GM18867 (cell line): Measurements from ENCODE around the gene FAAP24.
"Not testable (repeated sequence)": the region's sequence is repeated elsewhere in the genome, so short reads cannot be mapped to it uniquely, and the experiment has no call there.

Experiments used
- ATAC-seq: cut with Tn5 transposase; IDR thresholded peaks from one replicate; pipeline ENCODE4 v1.9.1; 2021; ENCODE audit warnings: mild to moderate bottlenecking, moderate library complexity; ENCODE audit not compliant: unreplicated experiment

The FAAP24 gene

GRCh38 chr19:32997716-32998355 is 25.8 kb downstream of the FAAP24 start:
- ATAC-seq: no peak

GRCh38 chr19:32998722-32999121 is 26.7 kb downstream of the FAAP24 start:
- no peak for ATAC-seq

- ATAC-seq: no peak
These were observed 28.5 kb downstream of the FAAP24 start for GRCh38 chr19:33000510-33000909.

DNA sequence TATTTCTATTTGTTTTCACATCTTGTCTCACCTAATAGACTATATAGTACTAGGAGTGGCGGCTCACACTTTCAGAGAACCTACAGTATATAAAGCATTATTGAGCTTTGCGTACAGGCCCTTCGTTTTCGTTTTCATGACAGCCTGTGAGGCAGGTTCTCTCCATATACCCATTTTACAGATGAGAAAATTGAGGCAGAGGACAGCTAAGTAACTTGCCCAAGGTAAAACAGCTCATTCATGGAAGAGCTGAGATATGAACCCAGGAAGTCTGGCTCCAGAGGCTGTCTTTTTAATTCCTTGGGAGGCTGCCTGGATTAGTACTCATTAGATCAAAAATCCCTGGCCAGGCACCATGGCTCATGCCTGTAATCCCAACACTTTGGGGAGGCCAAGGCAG is 28.9 kb downstream of the FAAP24 start:
- no peak for ATAC-seq

DNA sequence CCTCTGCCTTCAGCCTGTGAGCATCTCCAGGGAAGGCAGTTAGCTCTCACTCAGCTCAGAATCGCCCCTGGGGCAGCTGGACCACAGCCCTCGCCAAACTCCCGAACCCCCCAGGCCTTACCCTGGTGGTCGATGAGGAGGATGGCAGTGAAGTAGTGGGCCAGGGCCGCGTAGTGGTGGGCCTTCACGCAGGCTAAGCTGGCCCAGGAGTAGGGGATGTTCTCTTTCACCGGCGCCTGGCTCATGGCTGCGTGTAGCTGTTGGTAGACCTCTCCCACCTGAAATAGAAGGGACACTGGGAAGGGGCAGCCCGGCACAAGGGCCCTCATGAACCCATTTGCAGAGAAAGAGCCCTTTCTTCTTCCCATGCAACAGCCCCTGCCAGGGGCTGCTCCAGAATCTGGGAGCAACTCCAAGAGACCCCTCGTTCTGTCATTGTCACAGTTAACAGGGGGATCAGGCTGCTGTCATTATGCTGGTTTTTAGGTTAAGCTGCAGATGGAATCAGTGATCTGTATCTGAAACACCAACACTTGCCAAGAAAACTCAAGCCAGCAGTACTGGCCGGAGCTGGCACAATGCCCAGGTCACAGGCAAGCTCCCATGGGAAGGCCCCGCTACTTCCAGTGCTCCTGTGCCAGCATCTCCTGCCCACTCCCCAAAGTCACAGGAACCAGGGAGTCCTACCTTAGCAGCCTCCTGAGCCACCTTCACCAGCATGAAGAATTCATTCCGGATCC is 30.3 kb downstream of the FAAP24 start:
- ATAC-seq: not testable (repeated sequence)

DNA sequence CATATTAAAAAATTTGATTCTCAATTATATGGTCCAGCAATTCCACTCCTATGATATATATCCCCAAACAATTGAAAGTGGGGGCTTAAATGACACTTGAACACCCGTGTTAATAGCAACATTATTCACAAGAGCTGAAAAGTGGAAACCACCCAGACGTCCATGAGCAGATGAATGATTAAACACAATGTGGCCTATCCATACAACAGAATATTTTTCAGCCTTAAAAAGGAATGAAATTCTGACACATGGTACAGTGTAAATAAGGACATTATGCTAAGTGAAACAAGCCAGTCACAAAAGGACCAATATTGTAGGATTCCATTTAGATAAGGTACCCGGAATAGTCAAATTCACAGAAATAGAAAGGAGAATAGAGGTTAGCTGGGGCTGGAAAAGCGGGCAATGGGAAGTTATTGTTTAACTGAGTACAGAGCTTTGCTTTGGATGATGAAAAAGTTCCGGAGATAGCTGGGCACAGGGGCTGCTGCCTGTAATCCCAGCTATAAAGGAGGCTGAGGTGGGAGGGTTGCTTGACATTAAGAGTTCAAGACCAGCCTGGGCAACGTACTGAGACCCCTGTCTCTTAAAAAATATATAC is 31.5 kb downstream of the FAAP24 start:
- not testable (repeated sequence) for ATAC-seq

- ATAC-seq: no peak
These were observed 33.4 kb downstream of the FAAP24 start for GRCh38 chr19:33005440-33005839.

GRCh38 chr19:33008738-33009137 is 36.7 kb downstream of the FAAP24 start:
- ATAC-seq: no peak

DNA sequence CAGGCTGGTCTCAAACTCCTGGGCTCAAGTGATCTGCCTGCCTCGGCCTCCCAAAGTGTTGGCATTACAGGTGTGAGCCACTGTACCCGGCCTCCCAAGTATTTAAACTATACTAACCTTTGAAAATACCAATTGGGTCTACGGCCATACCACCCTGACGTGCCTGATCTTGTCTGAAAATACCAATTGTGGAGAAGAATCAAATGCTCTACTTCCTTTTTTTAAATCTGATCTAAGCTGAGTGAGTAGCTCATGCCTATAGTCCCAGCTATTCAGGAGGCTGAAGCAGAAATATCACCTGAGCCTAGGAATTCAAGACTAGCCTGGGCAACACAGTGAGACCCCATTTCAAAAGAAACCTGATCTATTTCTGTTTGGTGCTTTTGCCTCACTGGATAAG is 38.8 kb downstream of the FAAP24 start:
- ATAC-seq: not testable (repeated sequence)

DNA sequence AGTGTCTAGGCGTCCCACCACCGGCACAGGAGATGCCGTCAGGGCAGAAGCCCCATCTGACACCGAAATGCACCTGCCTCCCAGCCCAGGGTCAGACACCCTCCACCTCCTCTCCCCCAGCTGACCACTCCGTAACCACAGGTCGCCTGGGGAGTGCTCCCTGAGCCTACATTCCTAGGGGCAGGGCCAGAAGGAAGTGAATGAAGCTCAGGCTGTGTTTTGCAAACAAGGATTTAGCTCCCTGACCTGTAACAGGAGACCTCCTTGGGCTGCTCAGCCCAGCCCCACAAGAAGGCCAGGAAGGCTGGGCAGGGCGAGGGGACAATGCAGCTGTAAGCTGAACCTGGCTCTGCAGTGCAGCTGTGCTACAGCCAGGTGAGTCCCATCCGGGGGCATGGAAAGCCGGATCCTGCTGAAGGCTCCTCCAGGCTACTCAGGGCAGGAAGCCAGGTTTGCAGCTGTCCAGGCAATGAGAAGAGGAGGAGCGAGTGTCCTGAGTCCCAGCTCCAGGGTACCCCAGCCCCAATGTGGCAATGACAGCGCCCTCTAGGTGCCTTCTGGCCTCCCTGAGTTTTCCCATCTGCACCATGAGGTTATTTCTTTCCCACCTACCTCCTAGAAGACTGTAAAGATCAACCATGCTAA is 50.6 kb downstream of the FAAP24 start:
- no peak for ATAC-seq

GRCh38 chr19:33024398-33024797 is 52.4 kb downstream of the FAAP24 start:
- no peak for ATAC-seq

DNA sequence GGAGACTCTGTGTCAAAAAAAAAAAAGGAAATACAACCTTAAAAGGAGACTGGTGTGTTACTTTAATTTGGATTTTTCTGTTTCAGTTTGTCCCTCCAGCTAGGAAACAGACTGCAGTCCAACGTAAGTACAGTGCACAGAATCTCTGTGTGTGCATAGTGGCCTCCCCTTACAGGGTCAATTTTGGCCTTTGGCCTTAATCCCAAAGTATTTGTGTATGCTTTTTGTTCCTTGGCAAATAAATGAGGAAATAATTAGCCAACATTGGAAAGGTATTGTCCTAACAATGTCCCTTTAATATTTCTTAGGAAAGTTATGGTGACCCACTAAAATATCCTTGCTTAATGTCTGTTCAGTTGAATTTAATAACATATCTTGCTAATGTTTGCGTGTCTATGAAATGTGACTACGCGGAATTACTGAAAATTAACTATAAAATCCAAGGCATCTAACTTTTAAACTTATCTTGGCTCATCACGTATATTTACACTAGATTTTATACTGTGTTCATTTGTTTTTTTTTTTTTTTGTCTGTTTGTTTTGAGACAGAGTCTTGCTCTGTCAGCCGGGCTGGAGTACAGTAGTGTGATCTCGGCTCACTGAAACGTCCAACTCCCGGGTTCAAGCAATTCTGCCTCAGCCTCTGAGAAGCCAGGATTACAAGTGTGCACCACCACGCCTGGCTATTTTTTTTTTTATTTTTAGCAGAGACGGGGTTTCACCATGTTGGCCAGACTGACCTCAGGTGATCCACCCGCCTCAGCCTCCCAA is 53.6 kb downstream of the FAAP24 start:
- ATAC-seq: not testable (repeated sequence)

DNA sequence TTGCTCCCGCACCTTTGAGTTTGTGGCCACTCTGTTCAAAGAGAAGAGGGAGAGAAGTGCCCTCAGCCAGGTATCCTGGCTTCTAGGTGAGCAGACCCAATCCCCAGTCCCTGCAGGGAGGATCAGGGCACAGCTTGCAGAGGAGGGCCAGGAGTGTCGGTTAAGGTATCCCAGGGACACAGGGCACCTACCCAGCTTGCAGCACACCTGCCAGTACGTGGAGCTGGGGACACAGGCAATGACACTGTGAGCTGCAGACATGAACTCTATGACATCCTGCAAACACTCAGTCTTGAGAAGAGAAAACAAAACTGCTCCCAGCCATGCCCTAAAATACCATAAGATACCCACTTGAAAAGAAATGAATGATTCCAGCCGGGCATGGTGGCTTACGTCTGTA is 54.6 kb downstream of the FAAP24 start:
- ATAC-seq: not testable (repeated sequence)
